ENCODE results near the gene TRPM2. TPM values are rescaled to one million over a fixed set of nuclear protein-coding genes. Genes with fewer than 3 reads are reported as not detected.

TRPM2 gene
- total RNA-seq, 1 donor, result 0.36 TPM

DNA sequence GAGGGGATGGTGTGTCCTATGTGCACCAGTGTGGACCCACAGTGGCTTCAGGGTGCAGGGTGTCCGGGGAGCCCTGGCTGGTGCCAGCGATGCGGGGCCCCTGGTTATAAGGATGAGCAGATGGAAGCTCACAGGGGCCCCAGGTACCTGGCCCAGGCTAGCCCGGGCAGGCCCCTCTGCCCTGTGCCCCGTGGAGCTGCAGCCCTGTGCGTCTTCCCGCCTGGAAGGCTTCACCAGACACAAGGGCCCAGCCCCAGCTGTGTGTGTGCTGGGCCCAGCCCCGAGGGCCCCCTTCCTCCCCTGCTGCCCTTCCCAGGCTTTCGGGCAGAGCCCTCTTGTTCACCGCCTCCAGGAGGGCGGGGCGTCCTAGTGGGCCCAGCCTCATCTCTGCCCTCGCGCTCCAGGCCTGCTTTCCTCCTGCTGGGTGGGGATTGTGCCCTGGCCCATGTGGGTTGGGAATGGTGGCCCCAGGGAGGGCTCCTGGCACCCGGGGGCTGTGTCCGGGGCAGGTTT is 37.7 kb upstream of the TRPM2 start:
- Histone ChIP-seq H3K36me3 (ENCODE audit: insufficient read depth, low read length) (peaks cover 7% of the 10 kb centered on the region), H3K4me3 (ENCODE audit: insufficient read depth, low read length) (no peak overlapping the region), H2AFZ (ENCODE audit: low read length) (no peak overlapping the region), H4K20me1 (ENCODE audit: insufficient read depth, low read length) (peaks cover 2% of the 10 kb centered on the region), H3K27ac (ENCODE audit: low read depth, low read length) (no peak overlapping the region), H3K4me1 (ENCODE audit: insufficient read depth, low read length) (no peaks in the 10 kb centered on the region), H3K27me3 (ENCODE audit: insufficient read depth, low read length) (no peaks in the 10 kb centered on the region), H3K4me2 (ENCODE audit: insufficient read depth, low read length) (no peak overlapping the region), H3K9me3 (ENCODE audit: low read depth, low read length) (no peaks in the 10 kb centered on the region), H3K79me2 (ENCODE audit: insufficient read depth, low read length) (no peaks in the 10 kb centered on the region)
- no peak for DNase-seq (ENCODE audit: insufficient read length, low spot score, missing footprints)
- TF ChIP-seq, protein P1, sequence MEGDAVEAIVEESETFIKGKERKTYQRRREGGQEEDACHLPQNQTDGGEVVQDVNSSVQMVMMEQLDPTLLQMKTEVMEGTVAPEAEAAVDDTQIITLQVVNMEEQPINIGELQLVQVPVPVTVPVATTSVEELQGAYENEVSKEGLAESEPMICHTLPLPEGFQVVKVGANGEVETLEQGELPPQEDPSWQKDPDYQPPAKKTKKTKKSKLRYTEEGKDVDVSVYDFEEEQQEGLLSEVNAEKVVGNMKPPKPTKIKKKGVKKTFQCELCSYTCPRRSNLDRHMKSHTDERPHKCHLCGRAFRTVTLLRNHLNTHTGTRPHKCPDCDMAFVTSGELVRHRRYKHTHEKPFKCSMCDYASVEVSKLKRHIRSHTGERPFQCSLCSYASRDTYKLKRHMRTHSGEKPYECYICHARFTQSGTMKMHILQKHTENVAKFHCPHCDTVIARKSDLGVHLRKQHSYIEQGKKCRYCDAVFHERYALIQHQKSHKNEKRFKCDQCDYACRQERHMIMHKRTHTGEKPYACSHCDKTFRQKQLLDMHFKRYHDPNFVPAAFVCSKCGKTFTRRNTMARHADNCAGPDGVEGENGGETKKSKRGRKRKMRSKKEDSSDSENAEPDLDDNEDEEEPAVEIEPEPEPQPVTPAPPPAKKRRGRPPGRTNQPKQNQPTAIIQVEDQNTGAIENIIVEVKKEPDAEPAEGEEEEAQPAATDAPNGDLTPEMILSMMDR (IDR thresholded peaks at IDR 0.05; ENCODE audit: extremely low read depth, low read depth, low read length), result no peak

DNA sequence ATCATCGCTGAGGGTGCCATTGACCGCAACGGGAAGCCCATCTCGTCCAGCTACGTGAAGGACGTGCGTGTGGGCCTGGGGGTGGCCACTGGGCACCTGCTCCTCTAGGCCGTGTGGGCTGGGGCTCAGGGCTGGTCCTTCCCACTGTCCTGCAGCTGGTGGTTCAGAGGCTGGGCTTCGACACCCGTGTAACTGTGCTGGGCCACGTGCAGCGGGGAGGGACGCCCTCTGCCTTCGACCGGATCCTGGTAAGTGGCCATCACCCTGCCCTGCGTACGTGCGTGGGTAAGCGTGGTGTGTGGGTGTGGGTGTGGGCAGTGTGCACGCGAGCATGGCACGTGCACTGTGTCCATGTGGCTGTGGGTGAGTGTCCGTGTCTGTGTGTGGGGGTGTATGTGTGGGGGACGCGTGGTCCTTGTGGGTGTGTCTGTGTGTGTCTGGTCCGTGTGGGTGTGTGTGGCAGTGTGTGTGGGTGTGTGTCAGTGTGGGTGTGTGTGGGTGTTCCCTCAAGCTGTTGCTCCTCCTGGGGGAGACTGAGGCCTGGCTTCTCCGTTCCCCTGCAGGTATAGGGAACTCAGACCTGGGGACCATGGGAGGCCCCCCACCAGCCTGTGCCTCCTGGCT is 37.0 kb upstream of the TRPM2 start:
- Histone ChIP-seq H3K36me3 (ENCODE audit: insufficient read depth, low read length) (peaks cover 2% of the 10 kb centered on the region), H2AFZ (ENCODE audit: low read length) (no peak overlapping the region), H3K27ac (ENCODE audit: low read depth, low read length) (no peak overlapping the region), H3K79me2 (ENCODE audit: insufficient read depth, low read length) (no peaks in the 10 kb centered on the region), H3K4me2 (ENCODE audit: insufficient read depth, low read length) (no peak overlapping the region), H4K20me1 (ENCODE audit: insufficient read depth, low read length) (no peaks in the 10 kb centered on the region), H3K9me3 (ENCODE audit: low read depth, low read length) (no peaks in the 10 kb centered on the region), H3K4me1 (ENCODE audit: insufficient read depth, low read length) (no peaks in the 10 kb centered on the region), H3K27me3 (ENCODE audit: insufficient read depth, low read length) (no peaks in the 10 kb centered on the region), H3K4me3 (ENCODE audit: insufficient read depth, low read length) (no peak overlapping the region)
- TF ChIP-seq, protein P1 (IDR thresholded peaks at IDR 0.05; ENCODE audit: extremely low read depth, low read depth, low read length), result no peak
- DNase-seq (ENCODE audit: insufficient read length, low spot score, missing footprints), result no peak

DNA sequence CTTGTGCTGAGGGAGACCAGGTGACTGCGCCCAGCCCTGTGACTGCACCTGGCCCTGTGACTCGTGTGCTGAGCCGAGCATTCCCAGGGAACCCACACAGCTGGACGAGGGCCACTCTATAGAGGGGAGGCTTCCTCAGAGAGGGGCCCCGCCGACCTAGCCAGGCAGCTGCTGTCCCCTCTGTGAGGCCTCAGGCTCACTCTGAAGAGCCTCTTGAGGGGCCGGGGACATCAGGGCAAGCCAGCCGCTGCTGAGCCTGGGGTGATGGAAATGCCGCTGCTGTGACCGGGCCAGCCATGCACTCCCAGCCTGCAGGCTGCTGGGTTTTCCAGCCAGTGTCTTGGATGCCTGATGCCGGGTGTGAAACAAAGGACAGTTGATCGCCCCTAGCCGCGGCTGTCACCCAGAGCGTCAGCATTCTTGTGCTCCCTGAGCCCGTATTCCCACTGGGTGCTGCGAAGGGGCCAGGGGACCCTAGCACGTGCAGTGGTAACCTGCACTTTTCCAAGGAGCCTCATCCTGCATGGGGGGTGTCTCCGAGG is 36.1 kb upstream of the TRPM2 start:
- no peaks in the 10 kb centered on the region for H3K27me3 ChIP-seq (ENCODE audit: insufficient read depth, low read length)
- no peaks in the 10 kb centered on the region for H3K79me2 ChIP-seq (ENCODE audit: insufficient read depth, low read length)
- H3K4me2 ChIP-seq (ENCODE audit: insufficient read depth, low read length), result no peak overlapping the region
- H3K36me3 ChIP-seq (ENCODE audit: insufficient read depth, low read length), result no peaks in the 10 kb centered on the region
- H3K9me3 ChIP-seq (ENCODE audit: low read depth, low read length), result no peaks in the 10 kb centered on the region
- H3K27ac ChIP-seq (ENCODE audit: low read depth, low read length), result no peak overlapping the region
- H2AFZ ChIP-seq (ENCODE audit: low read length), result no peak overlapping the region
- TF ChIP-seq, protein P1 (IDR thresholded peaks at IDR 0.05; ENCODE audit: extremely low read depth, low read depth, low read length), result no peak
- DNase-seq (ENCODE audit: insufficient read length, low spot score, missing footprints), result no peak
- H3K4me3 ChIP-seq (ENCODE audit: insufficient read depth, low read length), result no peak overlapping the region
- no peaks in the 10 kb centered on the region for H3K4me1 ChIP-seq (ENCODE audit: insufficient read depth, low read length)
- no peaks in the 10 kb centered on the region for H4K20me1 ChIP-seq (ENCODE audit: insufficient read depth, low read length)

DNA sequence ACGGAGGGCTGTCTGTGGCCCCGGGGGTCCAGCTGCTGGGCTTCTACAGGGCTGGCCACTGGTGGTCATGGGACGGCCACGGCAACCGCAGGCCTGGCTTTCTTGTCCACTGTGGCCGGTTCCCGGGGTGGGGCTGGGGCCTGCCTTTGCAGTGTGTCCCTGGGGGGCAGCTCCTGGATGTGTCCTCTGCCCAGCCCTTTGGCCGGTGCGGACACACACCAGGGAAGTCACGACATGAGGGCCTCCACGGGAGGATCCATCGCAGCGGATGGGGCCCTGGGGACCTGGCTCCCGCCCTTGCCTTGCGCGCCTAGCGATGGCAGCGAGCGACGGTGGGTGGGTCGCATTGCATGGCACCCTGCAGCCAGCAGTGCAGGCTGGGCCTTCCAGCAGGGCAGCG is 35.5 kb upstream of the TRPM2 start:
- Histone ChIP-seq H3K4me1 (ENCODE audit: insufficient read depth, low read length) (no peaks in the 10 kb centered on the region), H3K36me3 (ENCODE audit: insufficient read depth, low read length) (no peaks in the 10 kb centered on the region), H4K20me1 (ENCODE audit: insufficient read depth, low read length) (no peaks in the 10 kb centered on the region), H3K9me3 (ENCODE audit: low read depth, low read length) (no peaks in the 10 kb centered on the region), H3K4me3 (ENCODE audit: insufficient read depth, low read length) (no peak overlapping the region), H3K79me2 (ENCODE audit: insufficient read depth, low read length) (no peaks in the 10 kb centered on the region), H3K27me3 (ENCODE audit: insufficient read depth, low read length) (no peaks in the 10 kb centered on the region), H3K4me2 (ENCODE audit: insufficient read depth, low read length) (no peak overlapping the region), H3K27ac (ENCODE audit: low read depth, low read length) (no peak overlapping the region), H2AFZ (ENCODE audit: low read length) (no peak overlapping the region)
- TF ChIP-seq, protein P1 (IDR thresholded peaks at IDR 0.05; ENCODE audit: extremely low read depth, low read depth, low read length), result no peak
- no peak for DNase-seq (ENCODE audit: insufficient read length, low spot score, missing footprints)

Data from osteoblast (primary cell).